ENCODE measurements around the gene DOK3. TPM values are rescaled to one million over a fixed set of nuclear protein-coding genes. Genes with fewer than 3 reads are reported as not detected.

Gene DOK3
- total RNA-seq, 4 donors from 2014 or later: 2.1 to 52.0 (median 5.5) TPM

GRCh38 chr5:177498013-177498787 lies 11.4 kb downstream of the DOK3 start:
- no peaks in the 10 kb centered on the region for H3K27me3 ChIP-seq
- no peaks in the 10 kb centered on the region for H3K9me3 ChIP-seq
- H3K4me1 ChIP-seq: peaks cover 7 to 44% (median 30%) of the 10 kb centered on the region in 4 donors
- H3K36me3 ChIP-seq: no peaks in the 10 kb centered on the region
- peak overlapping the region; percentile 49 to 81 (median 69) for H3K4me3 ChIP-seq
- DNase-seq: peak in 1 of 3 donors; percentile 68
- H3K27ac ChIP-seq: peak overlapping the region in 3 of 4 donors; percentile 87 to 91 (median 90)
- TF ChIP-seq CTCF (IDR thresholded peaks at IDR 0.05) (no peak), POLR2A (IDR thresholded peaks at IDR 0.05) (no peak)

- Histone ChIP-seq H3K4me3 (peak within 1 kb of the TSS; percentile 49 to 81 (median 69)), H3K4me1 (peaks cover 7 to 48% (median 28%) of the 10 kb centered on the region in 4 donors), H3K9me3 (no peaks in the 10 kb centered on the region), H3K27ac (peak within 1 kb of the TSS; percentile 80 to 91 (median 88)), H3K27me3 (no peaks in the 10 kb centered on the region), H3K36me3 (no peaks in the 10 kb centered on the region)
- DNase-seq: peak; percentile 96 to 98 (median 97)
- TF ChIP-seq CTCF (IDR thresholded peaks at IDR 0.05): peak in 2 of 6 experiments; percentile 19
- peak; percentile 81 to 94 for TF ChIP-seq POLR2A (IDR thresholded peaks at IDR 0.05)
These were observed 12.2 kb downstream of the DOK3 start, which contains the start of gene PDLIM7 for GRCh38 chr5:177497292-177498012. TSS of gene PDLIM7 (minus strand) at chr5:177497604. CDS start at chr5:177496512, 1,092 bp downstream.

GRCh38 chr5:177496727-177497291 lies 12.8 kb downstream of the DOK3 start:
- Histone ChIP-seq H3K27me3 (no peaks in the 10 kb centered on the region), H3K4me1 (peaks cover 7 to 50% (median 27%) of the 10 kb centered on the region in 4 donors), H3K27ac (peak overlapping the region; percentile 80 to 91 (median 88)), H3K36me3 (peaks cover 0 to 3% (median 0%) of the 10 kb centered on the region in 3 donors), H3K9me3 (no peaks in the 10 kb centered on the region), H3K4me3 (peak overlapping the region; percentile 49 to 81 (median 69))
- TF ChIP-seq CTCF (IDR thresholded peaks at IDR 0.05) (no peak), POLR2A (IDR thresholded peaks at IDR 0.05) (no peak)
- DNase-seq: peak in 1 of 3 donors; percentile 60

GRCh38 chr5:177496070-177496726 lies 13.4 kb downstream of the DOK3 start:
- H3K4me3 ChIP-seq: peak overlapping the region; percentile 49 to 81 (median 69)

More at GRCh38 chr5:177496070-177496726, 13.4 kb downstream of the DOK3 start:
- Histone ChIP-seq H3K9me3 (no peaks in the 10 kb centered on the region), H3K27ac (peak overlapping the region; percentile 80 to 91 (median 88)), H3K4me1 (peaks cover 7 to 57% (median 27%) of the 10 kb centered on the region in 4 donors), H3K27me3 (no peaks in the 10 kb centered on the region), H3K36me3 (peaks cover 0 to 9% (median 0%) of the 10 kb centered on the region in 3 donors)
- TF ChIP-seq POLR2A (IDR thresholded peaks at IDR 0.05) (no peak), CTCF (IDR thresholded peaks at IDR 0.05) (peak in 2 of 6 experiments; percentile 14 to 17)
- no peak for DNase-seq
